Thymus (tissue), 11 donors: ENCODE data around the gene NUP210. TPM values are rescaled to one million over a fixed set of nuclear protein-coding genes. Genes with fewer than 3 reads are reported as not detected.
"Not testable (repeated sequence)": the region's sequence is repeated elsewhere in the genome, so short reads cannot be mapped to it uniquely, and the experiment has no call there.

Source experiments
- DNase-seq, 9 donors: peaks; one replicate each; pipeline ENCODE4 v3.0.0-alpha.2; 2013; ENCODE audit warnings: low spot score in 9 of 9, low read depth in 6 of 9, missing footprints in 1 of 9
- H3K27ac ChIP-seq, 2 donors: one replicate each; pipeline ENCODE4 v1.5.1; 2013; ENCODE audit warnings: control low read depth in 1 of 2, low read depth in 1 of 2, low read length in 1 of 2, mild to moderate bottlenecking in 1 of 2, moderate library complexity in 1 of 2
- H3K27me3 ChIP-seq, 2 donors: one replicate each; pipeline ENCODE4 v1.5.1; 2013; ENCODE audit warnings: low read length in 1 of 2; ENCODE audit not compliant: control insufficient read depth in 2 of 2, insufficient read depth in 1 of 2
- H3K36me3 ChIP-seq, 2 donors: one replicate each; pipeline ENCODE4 v1.5.1; 2013; ENCODE audit warnings: low read length in 1 of 2, mild to moderate bottlenecking in 1 of 2, moderate library complexity in 1 of 2; ENCODE audit not compliant: control insufficient read depth in 2 of 2, insufficient read depth in 2 of 2
- H3K4me1 ChIP-seq, 2 donors: one replicate each; pipeline ENCODE4 v1.5.1; 2013; ENCODE audit warnings: low read length in 2 of 2; ENCODE audit not compliant: control insufficient read depth in 2 of 2, insufficient read depth in 2 of 2
- H3K4me3 ChIP-seq, 2 donors: one replicate each; pipeline ENCODE4 v1.5.1; 2013; ENCODE audit warnings: low read length in 2 of 2, control low read depth in 1 of 2, mild to moderate bottlenecking in 1 of 2
- H3K9me3 ChIP-seq, 2 donors: one replicate each; pipeline ENCODE4 v1.5.1; 2013; ENCODE audit warnings: low read length in 1 of 2, mild to moderate bottlenecking in 1 of 2; ENCODE audit not compliant: control insufficient read depth in 2 of 2, insufficient read depth in 1 of 2
- WGBS: extraction: QIAGEN DNeasy Blood & Tissue Kit; methylation state at CpG from one replicate; pipeline ENCODE4 v1.1.7; 2013; 5-methylcytosine and 5-hydroxymethylcytosine counted together
- polyA plus RNA-seq: library from polyadenylated mRNA; stranded (reverse); fragments of 200-250 nt; gene quantifications from one replicate; pipeline ENCODE4 v1.2.3, GENCODE V29; 2013
- total RNA-seq: library from RNA; stranded (reverse); fragments of 120-200 nt; gene quantifications from one replicate; pipeline ENCODE4 v1.2.4, GENCODE V29; 2013
- donor health status: healthy.

Gene NUP210
- total and polyA plus RNA-seq, 2 donors, result 22.9 to 23.8 TPM

DNA sequence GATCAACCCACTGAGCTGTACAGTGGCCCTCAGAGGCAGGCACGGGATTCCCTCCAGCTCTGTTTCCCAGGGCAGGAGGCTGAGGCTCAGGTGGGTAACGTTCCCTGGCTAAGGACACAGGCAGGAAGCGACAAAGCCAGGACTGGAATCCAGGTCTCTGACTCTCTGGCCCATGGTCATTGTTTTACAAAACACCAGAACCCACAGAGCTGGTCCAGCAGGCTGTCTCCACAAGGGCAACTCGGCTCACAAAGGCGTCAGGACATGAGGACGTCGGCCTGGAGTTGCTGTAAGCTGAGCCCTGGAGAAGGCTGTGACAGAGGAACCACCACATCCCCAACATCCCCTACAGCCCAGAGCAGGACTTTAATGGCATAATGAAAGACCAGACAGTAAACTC, 30.7 kb downstream of the NUP210 start:
- Histone ChIP-seq H3K9me3 (peaks cover 0 to 3% of the 10 kb centered on the region in 2 donors), H3K4me3 (no peak overlapping the region), H3K27me3 (no peaks in the 10 kb centered on the region), H3K4me1 (no peaks in the 10 kb centered on the region), H3K27ac (no peak overlapping the region), H3K36me3 (peaks cover 97 to 98% of the 10 kb centered on the region in 2 donors)
- 95% methylated on average over 7 of the region's 7 CpGs for WGBS
- no peak for DNase-seq

DNA sequence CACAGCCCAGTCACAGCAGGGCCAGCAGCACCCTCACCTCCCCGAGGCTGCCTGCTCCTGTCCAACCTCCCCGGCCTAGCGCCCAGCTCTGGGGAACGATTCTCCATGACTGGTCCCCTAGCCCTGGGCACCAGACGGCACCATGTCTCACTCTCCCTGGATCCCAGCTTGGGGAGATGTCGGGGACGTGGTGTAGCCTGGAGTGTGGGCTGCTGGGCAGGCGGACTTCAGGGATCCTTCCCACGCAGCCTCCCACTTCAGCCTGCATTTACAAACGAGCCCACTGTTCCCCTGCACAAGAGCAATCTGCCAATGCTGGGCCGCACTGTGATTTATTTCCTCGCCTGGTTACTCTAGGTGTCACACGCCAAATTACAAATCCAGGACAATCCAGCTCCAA, 31.3 kb downstream of the NUP210 start:
- H3K27me3 ChIP-seq, result no peaks in the 10 kb centered on the region
- WGBS, result 97% methylated on average over 13 of the region's 13 CpGs
- H3K9me3 ChIP-seq, result peaks cover 0 to 3% of the 10 kb centered on the region in 2 donors
- no peak overlapping the region for H3K27ac ChIP-seq
- H3K4me1 ChIP-seq, result no peaks in the 10 kb centered on the region
- H3K36me3 ChIP-seq, result peaks cover 97% of the 10 kb centered on the region in 2 donors
- H3K4me3 ChIP-seq, result no peak overlapping the region
- no peak for DNase-seq

DNA sequence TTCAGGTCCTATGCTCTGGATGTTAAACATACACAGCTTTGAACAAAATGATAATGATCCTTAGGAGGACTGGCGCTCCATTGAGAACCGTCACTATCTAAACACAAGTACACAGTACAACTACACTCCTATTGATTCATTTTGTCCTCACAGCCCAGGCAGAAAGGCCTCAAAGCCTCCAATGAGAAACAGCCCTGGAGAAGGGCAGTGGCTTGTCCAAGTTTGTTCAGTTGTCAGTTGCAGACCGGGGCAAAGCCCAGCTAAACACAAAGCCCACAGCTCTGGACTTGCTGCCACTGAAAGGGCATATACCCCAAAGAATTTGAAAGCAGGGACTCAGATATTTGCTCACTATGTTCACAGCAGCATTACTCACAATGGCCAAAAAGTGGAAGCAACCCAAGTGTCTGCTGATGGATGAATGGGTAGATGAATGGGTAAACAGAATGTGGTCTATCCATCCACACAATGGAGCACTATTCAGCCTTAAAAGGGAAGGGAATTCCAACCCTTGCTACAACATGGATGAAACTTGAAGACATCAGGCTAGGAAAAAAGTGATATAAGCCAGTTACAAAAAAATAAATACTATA, 34.7 kb downstream of the NUP210 start:
- Histone ChIP-seq H3K4me3 (no peak overlapping the region), H3K27ac (no peak overlapping the region), H3K27me3 (no peaks in the 10 kb centered on the region), H3K36me3 (peaks cover 95% of the 10 kb centered on the region in 2 donors), H3K4me1 (no peaks in the 10 kb centered on the region), H3K9me3 (peaks cover 0 to 3% of the 10 kb centered on the region in 2 donors)
- DNase-seq, result no peak
- whole genome bisulfite sequencing, result 81% methylated on average over 3 of the region's 3 CpGs

DNA sequence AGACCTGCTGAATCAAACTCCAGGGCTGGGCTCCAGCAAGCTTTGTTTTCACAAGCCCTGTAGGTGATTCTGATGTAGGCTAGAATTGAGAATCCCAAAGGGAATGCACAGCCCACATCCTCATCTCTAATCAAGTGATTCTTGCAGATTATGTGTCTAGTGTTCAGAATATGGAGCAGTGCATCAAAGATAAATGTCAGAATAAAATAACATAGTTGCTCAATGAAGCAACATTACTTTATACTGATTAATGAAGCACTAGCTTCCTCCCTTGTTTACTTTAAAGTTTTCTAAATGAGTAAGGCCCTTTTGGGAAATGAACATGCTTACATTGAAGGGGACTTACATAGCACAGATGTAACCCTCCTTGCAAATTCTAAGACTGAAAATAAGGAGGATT, 39.2 kb downstream of the NUP210 start:
- H3K9me3 ChIP-seq, result peaks cover 0 to 3% of the 10 kb centered on the region in 2 donors
- H3K27me3 ChIP-seq, result no peaks in the 10 kb centered on the region
- no peak overlapping the region for H3K27ac ChIP-seq
- H3K4me3 ChIP-seq, result no peak overlapping the region
- H3K36me3 ChIP-seq, result peaks cover 93% of the 10 kb centered on the region in 2 donors
- no peak for DNase-seq
- no peaks in the 10 kb centered on the region for H3K4me1 ChIP-seq

DNA sequence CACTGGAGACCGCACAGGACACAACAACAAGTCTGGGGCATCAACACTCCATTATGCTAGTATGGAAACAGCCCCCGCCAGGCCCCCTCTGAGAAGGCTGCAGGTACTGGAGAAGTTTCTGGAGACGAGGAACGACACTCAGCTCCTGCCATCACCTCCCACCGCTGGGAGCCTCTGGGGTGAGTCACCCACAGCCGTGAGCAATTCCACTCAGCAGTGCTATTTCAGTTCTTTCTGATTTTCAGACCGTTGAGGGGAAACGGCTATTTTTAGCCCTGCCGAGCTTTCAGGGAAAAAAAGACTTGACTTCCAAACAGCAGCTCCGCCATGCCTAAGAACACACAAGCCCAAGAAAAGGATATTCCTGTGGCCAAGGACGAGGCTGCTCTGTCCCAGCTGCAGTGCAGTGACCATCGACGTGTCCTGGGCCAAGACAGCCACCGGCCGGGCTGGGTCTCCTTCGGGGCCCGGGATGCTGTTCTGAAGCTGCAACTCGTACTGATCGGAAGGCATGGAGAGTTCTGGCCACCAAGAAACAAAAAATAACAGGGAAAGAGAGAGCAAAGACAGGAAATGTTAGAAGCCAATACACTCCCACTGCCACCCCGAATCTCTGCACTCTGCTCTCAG, 40.8 kb downstream of the NUP210 start:
- H3K9me3 ChIP-seq, result no peaks in the 10 kb centered on the region
- no peaks in the 10 kb centered on the region for H3K27me3 ChIP-seq
- H3K27ac ChIP-seq, result no peak overlapping the region
- no peaks in the 10 kb centered on the region for H3K4me1 ChIP-seq
- H3K36me3 ChIP-seq, result peaks cover 89 to 92% of the 10 kb centered on the region in 2 donors
- 93% methylated on average over 20 of the region's 20 CpGs for WGBS
- H3K4me3 ChIP-seq, result no peak overlapping the region
- DNase-seq, result no peak

DNA sequence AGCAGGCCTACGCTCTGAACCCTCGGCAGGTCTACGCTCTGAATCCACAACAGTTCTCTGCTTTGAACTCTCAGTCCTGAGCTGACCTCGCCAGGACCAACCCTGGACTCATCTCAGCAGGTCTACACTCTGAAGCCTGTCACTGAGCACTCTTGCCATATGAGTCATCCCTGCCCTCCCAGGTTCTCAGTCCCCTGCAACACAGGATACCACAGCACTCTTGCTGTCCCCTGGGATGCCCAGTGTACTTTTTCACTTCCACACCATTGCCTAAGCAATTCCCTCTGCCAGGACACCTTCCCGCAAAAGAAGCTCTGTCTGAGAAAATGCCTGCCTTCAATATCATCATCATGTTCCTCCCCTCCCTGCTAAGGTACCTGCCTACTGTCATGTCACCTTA, 42.0 kb downstream of the NUP210 start:
- Histone ChIP-seq H3K9me3 (no peaks in the 10 kb centered on the region), H3K4me3 (no peak overlapping the region), H3K27ac (no peak overlapping the region), H3K4me1 (no peaks in the 10 kb centered on the region), H3K27me3 (no peaks in the 10 kb centered on the region), H3K36me3 (peaks cover 90 to 96% of the 10 kb centered on the region in 2 donors)
- DNase-seq, result no peak
- WGBS, result 96% methylated on average over 5 of the region's 5 CpGs

DNA sequence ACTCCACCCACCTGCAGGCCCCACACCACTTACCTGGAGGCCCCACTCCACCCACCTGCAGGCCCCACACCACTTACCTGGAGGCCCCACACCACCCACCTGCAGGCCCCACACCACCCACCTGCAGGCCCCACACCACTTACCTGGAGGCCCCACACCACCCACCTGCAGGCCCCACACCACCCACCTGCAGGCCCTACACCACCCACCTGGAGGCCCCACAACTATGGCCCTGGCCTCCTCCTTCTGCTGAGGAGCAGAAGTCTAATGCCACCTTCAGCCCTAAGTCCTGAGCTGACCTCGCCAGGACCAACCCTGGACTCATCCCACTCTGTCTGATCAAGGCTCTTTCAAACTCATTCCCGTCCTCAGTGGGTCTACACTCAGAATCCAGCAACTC, 42.4 kb downstream of the NUP210 start:
- H3K4me3 ChIP-seq, H3K4me1 ChIP-seq, H3K9me3 ChIP-seq, H3K27ac ChIP-seq, DNase-seq, H3K27me3 ChIP-seq: not testable (repeated sequence)
- H3K36me3 ChIP-seq, result peaks cover 90 to 96% of the 10 kb centered on the region in 2 donors
- WGBS, result 100% methylated on average over 2 of the region's 2 CpGs

DNA sequence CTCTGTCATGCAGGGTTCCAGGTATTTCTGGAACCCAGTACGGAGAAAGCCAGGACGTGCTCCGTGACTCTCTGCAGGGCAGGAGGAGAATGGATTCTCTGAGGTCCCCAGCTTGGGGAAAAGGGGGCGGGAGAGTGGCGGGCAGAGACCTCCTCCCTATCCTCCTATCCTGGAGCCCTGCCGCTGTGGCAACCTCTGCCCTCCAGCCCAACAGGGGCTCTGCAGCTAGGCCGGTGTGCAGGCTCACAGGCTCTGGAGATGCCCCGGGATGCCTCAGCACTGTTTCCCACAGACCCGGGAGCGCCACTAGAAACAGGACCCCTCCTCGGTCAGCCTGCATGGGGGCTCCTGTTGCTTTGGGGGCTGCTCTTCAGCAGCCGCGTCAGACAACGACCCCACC, 43.1 kb downstream of the NUP210 start:
- H3K4me3 ChIP-seq, result no peak overlapping the region
- no peaks in the 10 kb centered on the region for H3K9me3 ChIP-seq
- peaks cover 90 to 96% of the 10 kb centered on the region in 2 donors for H3K36me3 ChIP-seq
- no peaks in the 10 kb centered on the region for H3K27me3 ChIP-seq
- no peak for DNase-seq
- no peak overlapping the region for H3K27ac ChIP-seq
- WGBS, result 98% methylated on average over 14 of the region's 14 CpGs
- H3K4me1 ChIP-seq, result peaks cover 0 to 2% of the 10 kb centered on the region in 2 donors

DNA sequence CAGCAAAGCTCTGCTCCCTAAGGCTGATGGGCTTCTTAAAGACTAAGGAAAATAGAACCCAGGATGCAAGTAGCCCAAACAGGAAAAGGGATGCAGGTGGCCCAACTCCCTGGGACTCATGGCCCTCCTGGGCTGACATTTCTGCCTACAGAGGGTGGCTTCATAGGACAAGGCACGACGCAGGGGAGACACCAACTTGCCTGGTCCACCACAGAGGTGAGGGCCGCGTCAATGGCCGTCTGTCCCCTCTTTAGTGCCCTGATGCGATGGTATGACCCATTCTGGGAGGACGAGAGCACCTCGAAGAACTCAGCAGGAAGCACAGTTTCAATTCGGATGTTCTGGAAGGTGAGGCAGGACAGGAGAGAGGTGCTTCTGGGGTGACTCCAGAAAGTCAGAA, 44.0 kb downstream of the NUP210 start:
- Histone ChIP-seq H3K27ac (no peak overlapping the region), H3K9me3 (no peaks in the 10 kb centered on the region), H3K27me3 (no peaks in the 10 kb centered on the region), H3K4me3 (no peak overlapping the region), H3K4me1 (peaks cover 0 to 2% of the 10 kb centered on the region in 2 donors), H3K36me3 (peaks cover 91 to 97% of the 10 kb centered on the region in 2 donors)
- 96% methylated on average over 9 of the region's 9 CpGs for WGBS
- no peak for DNase-seq
